WTC11 (cell line): ENCODE data around the gene ZRANB1. TPM values are rescaled to one million over a fixed set of nuclear protein-coding genes. Genes with fewer than 3 reads are reported as not detected.

Source experiments
- ATAC-seq: fragments of 200-7000 bp; cut with Tn5 transposase; 2 replicates; pipeline ENCODE4 v1.10.0; 2021; ENCODE audit warnings: mild to moderate bottlenecking, moderate library complexity
- CTCF ChIA-PET: fragments of 300-600 bp; sonication (Branson Sonifier 250); formaldehyde crosslinking; loops from one replicate; lab custom pipeline; 2021; ENCODE audit warnings: antibody characterized with exemption; lab: Charles Lee
- POLR2A ChIA-PET: fragments of 350-600 bp; sonication (Branson Sonifier 250); formaldehyde crosslinking; loops from one replicate; lab custom pipeline; 2021; ENCODE audit warnings: antibody characterized with exemption; lab: Charles Lee
- DNase-seq: peaks from one replicate; pipeline ENCODE4 v3.0.0; 2021; ENCODE audit warnings: low spot score
- H3K27ac Mint-ChIP-seq: 2 replicates; pipeline ENCODE4 v1.8.0; 2021; ENCODE audit warnings: mixed read lengths
- H3K27me3 Mint-ChIP-seq: 2 replicates; pipeline ENCODE4 v1.8.0; 2021; ENCODE audit warnings: low read depth, mild to moderate bottlenecking, moderate library complexity, mixed read lengths
- H3K36me3 Mint-ChIP-seq: 2 replicates; pipeline ENCODE4 v1.8.0; 2021; ENCODE audit warnings: mixed read lengths
- H3K4me1 Mint-ChIP-seq: 2 replicates; pipeline ENCODE4 v1.8.0; 2022; ENCODE audit warnings: mixed read lengths
- H3K4me3 Mint-ChIP-seq: 2 replicates; pipeline ENCODE4 v1.8.0; 2021; ENCODE audit warnings: mild to moderate bottlenecking, moderate library complexity, mixed read lengths
- H3K9me3 Mint-ChIP-seq: 2 replicates; pipeline ENCODE4 v1.8.0; 2021; ENCODE audit warnings: mixed read lengths
- ATF2 ChIP-seq: sonication (generic); formaldehyde crosslinking; IDR thresholded peaks from 2 replicates; pipeline ENCODE4 v1.8.1; 2022; ENCODE audit warnings: low read depth, missing genetic modification reagents, borderline replicate concordance
- EMX1 ChIP-seq: fragments of 250-450 bp; sonication (Bioruptor Pico); IDR thresholded peaks from 2 replicates; pipeline ENCODE4 v1.8.0; 2021; ENCODE audit warnings: mild to moderate bottlenecking
- GTF2I ChIP-seq: fragments of 250-450 bp; sonication (Bioruptor Pico); conservative IDR thresholded peaks from 2 replicates; pipeline ENCODE4 v1.4.0; 2021; ENCODE audit warnings: mild to moderate bottlenecking
- MXD4 ChIP-seq: fragments of 250-450 bp; sonication (Bioruptor Pico); IDR thresholded peaks from 2 replicates; pipeline ENCODE4 v1.8.0; 2021; ENCODE audit warnings: mild to moderate bottlenecking, moderate library complexity, borderline replicate concordance
- NFE2L1 ChIP-seq: sonication (generic); formaldehyde crosslinking; IDR thresholded peaks from 2 replicates; pipeline ENCODE4 v1.8.1; 2023; ENCODE audit warnings: missing genetic modification reagents
- NR3C1 ChIP-seq: sonication (generic); formaldehyde crosslinking; conservative IDR thresholded peaks from 2 replicates; pipeline ENCODE4 v1.8.1; 2023; ENCODE audit warnings: low read depth, mild to moderate bottlenecking, missing genetic modification reagents
- RORB ChIP-seq: fragments of 250-450 bp; sonication (Bioruptor Pico); IDR thresholded peaks from 2 replicates; pipeline ENCODE4 v1.9.0; 2021; ENCODE audit warnings: mild to moderate bottlenecking
- SP1 ChIP-seq: sonication (generic); formaldehyde crosslinking; conservative IDR thresholded peaks from 2 replicates; pipeline ENCODE4 v1.8.1; 2022; ENCODE audit warnings: missing genetic modification reagents
- TEAD1 ChIP-seq: sonication (generic); formaldehyde crosslinking; IDR thresholded peaks from 2 replicates; pipeline ENCODE4 v1.8.0; 2022; ENCODE audit warnings: mild to moderate bottlenecking, missing genetic modification reagents
- ZNF138 ChIP-seq: sonication (generic); formaldehyde crosslinking; conservative IDR thresholded peaks from 2 replicates; pipeline ENCODE4 v1.8.1; 2022; ENCODE audit warnings: mild to moderate bottlenecking, moderate library complexity, missing genetic modification reagents
- ZNF263 ChIP-seq: sonication (generic); formaldehyde crosslinking; IDR thresholded peaks from 2 replicates; pipeline ENCODE4 v1.8.1; 2022; ENCODE audit warnings: low read depth, mild to moderate bottlenecking, moderate library complexity, missing genetic modification reagents
- ZNF396 ChIP-seq: fragments of 250-450 bp; sonication (Bioruptor Pico); IDR thresholded peaks from 2 replicates; pipeline ENCODE4 v1.8.0; 2021; ENCODE audit warnings: mild to moderate bottlenecking, moderate library complexity, borderline replicate concordance
- total RNA-seq: library from RNA; stranded (reverse); gene quantifications from 3 replicates; pipeline ENCODE4 v1.2.3, GENCODE V29; 2021
- TF ChIP-seq, protein P1 (sequence below): fragments of 250-450 bp; sonication (Bioruptor Pico); conservative IDR thresholded peaks from 2 replicates; pipeline ENCODE4 v1.9.0; 2021; ENCODE audit warnings: mild to moderate bottlenecking
- TF ChIP-seq, protein P2 (sequence below): sonication (generic); formaldehyde crosslinking; IDR thresholded peaks from 2 replicates; pipeline ENCODE4 v1.8.1; 2022; ENCODE audit warnings: low read depth, mild to moderate bottlenecking, moderate library complexity, missing genetic modification reagents, borderline replicate concordance
- TF ChIP-seq, protein P3 (sequence below): sonication (generic); formaldehyde crosslinking; IDR thresholded peaks from 2 replicates; pipeline ENCODE4 v1.8.0; 2022; ENCODE audit warnings: mild to moderate bottlenecking, missing genetic modification reagents
- TF ChIP-seq, protein P4 (sequence below): sonication (generic); formaldehyde crosslinking; IDR thresholded peaks from 2 replicates; pipeline ENCODE4 v1.8.1; 2022; ENCODE audit warnings: mild to moderate bottlenecking, moderate library complexity, missing genetic modification reagents
- TF ChIP-seq, protein P5 (sequence below): sonication (generic); formaldehyde crosslinking; conservative IDR thresholded peaks from 2 replicates; pipeline ENCODE4 v1.8.1; 2022; ENCODE audit warnings: mild to moderate bottlenecking, missing genetic modification reagents
- TF ChIP-seq, protein P6 (sequence below): sonication (generic); formaldehyde crosslinking; IDR thresholded peaks from 2 replicates; pipeline ENCODE4 v1.8.1; 2023; ENCODE audit warnings: mild to moderate bottlenecking, missing genetic modification reagents

Gene ZRANB1
- total RNA-seq, 1 experiment from 2014 or later = 15.9 TPM

- TF ChIP-seq NFE2L1 (CRISPR knock-in tag) = no peak
- TF ChIP-seq MXD4 (CRISPR knock-in tag) = no peak
- TF ChIP-seq, protein P1, sequence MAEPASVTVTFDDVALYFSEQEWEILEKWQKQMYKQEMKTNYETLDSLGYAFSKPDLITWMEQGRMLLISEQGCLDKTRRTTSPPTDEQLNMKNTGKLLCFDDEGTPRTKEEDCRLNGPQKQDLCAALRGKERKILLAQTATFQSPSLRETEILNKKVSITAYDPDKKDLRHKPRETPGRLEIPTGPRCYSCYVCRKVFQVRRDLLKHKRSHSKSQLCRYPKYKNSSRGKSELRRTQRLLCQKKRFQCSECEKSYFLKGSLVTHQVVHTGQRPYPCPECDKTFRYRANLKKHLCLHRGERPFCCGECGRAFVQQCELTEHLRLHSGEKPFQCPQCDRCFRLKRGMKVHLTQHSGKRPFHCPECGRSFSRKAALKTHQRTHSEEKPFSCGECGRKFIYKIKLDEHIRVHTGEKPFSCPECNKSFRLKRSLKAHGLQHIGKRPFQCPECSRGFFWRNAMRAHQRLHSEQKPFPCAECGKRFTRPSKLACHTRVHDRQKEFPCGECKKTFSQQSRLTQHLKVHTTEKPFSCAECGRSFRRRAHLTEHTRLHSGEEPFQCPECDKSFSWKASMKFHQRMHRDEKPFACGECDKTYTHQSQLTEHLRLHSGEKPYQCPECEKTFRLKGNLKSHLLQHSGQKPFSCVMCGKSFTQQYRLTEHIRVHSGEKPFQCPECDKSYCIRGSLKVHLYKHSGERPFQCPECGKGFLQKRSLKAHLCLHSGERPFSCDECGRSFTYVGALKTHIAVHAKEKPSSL = no peak
- TF ChIP-seq ZNF138 (CRISPR knock-in tag) = no peak
- TF ChIP-seq TEAD1 (CRISPR knock-in tag) = no peak
These were observed 71.6 kb downstream of the ZRANB1 start (continued) for GRCh38 chr10:125013529-125013872.

DNA sequence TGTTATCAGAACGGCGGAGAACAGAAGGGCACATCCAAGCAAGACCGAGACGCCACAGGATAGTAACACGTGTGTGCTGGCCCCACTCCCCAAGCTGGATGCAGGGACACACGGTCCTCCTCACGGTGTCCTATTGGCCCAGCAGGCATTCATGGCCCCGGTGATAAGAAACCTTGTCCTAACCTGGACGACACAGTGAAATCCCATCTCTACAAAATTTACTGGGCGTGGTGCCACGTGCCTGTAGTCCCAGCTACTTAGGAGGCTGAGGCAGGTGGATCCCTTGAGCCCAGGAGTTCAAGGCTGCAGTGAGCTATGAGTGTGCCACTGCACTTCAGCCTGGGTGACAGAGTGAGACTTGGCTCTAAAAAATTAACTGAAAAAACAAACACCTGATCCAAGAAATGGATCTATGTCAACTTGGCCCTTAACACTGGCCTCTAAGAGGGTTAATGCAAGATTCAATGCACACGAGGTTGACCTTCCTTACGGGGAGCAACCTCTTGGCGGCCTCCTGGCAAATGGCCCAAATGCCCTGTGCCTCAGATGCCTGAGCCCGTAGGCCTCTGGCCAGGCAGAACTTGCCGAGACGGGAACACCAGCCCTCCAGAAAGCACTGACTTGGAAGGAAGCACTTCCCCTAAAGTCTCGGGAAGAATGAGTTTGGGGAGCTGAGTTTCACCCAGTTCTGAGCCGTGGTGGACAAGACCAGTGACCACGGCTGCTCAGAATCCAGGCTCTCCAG lies 72.3 kb downstream of the ZRANB1 start:
- Mint-ChIP-seq H3K9me3 (peaks cover 1% of the 10 kb centered on the region), H3K27me3 (no peaks in the 10 kb centered on the region), H3K4me1 (peaks cover 59% of the 10 kb centered on the region), H3K27ac (peak overlapping the region; percentile 69), H3K4me3 (no peak overlapping the region), H3K36me3 (peaks cover 23% of the 10 kb centered on the region)
- TF ChIP-seq ZNF263 (CRISPR knock-in tag) (no peak), EMX1 (CRISPR knock-in tag) (no peak), SP1 (CRISPR knock-in tag) (no peak), NR3C1 (CRISPR knock-in tag) (no peak), ZNF396 (CRISPR knock-in tag) (no peak)
- TF ChIP-seq, protein P2, sequence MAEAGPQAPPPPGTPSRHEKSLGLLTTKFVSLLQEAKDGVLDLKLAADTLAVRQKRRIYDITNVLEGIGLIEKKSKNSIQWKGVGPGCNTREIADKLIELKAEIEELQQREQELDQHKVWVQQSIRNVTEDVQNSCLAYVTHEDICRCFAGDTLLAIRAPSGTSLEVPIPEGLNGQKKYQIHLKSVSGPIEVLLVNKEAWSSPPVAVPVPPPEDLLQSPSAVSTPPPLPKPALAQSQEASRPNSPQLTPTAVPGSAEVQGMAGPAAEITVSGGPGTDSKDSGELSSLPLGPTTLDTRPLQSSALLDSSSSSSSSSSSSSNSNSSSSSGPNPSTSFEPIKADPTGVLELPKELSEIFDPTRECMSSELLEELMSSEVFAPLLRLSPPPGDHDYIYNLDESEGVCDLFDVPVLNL (CRISPR knock-in tag) = no peak
- TF ChIP-seq, protein P3, sequence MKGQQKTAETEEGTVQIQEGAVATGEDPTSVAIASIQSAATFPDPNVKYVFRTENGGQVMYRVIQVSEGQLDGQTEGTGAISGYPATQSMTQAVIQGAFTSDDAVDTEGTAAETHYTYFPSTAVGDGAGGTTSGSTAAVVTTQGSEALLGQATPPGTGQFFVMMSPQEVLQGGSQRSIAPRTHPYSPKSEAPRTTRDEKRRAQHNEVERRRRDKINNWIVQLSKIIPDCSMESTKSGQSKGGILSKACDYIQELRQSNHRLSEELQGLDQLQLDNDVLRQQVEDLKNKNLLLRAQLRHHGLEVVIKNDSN (CRISPR knock-in tag) = no peak
- DNase-seq (no peak), ATAC-seq (no peak)
- ChIA-PET CTCF (interaction anchor here (0.7 kb wide), 1 partner anchor 22 kb away, joined by 3 read pairs; no protein-coding TSS in a partner anchor), POLR2A (no interaction called here)

DNA sequence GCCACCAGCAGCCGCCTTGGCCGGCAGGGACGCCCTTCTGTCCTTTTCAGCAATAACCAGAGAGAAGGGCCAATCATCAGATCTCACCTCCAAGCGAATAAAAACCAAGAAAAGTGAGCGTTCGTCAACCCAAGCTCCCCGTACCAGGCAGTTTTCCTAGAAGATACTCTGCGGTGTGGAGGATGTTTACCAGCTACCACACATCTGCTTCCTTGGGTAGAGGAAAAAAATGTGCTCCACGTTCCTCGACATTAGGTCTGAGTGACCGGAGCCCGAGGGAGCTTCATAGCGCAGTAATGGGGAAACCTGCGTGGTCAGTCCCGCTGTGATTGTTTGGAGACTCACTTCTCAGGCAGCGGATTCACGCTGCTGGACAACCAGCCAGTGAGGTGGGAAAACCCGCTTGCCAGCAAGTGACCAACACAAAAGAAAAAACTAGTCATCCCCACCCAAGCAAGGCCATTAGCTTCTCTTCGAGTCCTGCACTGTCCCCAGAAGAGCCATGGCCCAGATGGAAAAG lies 73.0 kb downstream of the ZRANB1 start:
- CTCF ChIA-PET = no interaction called here
- no peak for ATAC-seq
- H3K27me3 Mint-ChIP-seq = no peaks in the 10 kb centered on the region
- peaks cover 29% of the 10 kb centered on the region for H3K36me3 Mint-ChIP-seq
- TF ChIP-seq ATF2 (CRISPR knock-in tag) = no peak
- TF ChIP-seq ZNF138 (CRISPR knock-in tag) = no peak
- TF ChIP-seq, protein P4, sequence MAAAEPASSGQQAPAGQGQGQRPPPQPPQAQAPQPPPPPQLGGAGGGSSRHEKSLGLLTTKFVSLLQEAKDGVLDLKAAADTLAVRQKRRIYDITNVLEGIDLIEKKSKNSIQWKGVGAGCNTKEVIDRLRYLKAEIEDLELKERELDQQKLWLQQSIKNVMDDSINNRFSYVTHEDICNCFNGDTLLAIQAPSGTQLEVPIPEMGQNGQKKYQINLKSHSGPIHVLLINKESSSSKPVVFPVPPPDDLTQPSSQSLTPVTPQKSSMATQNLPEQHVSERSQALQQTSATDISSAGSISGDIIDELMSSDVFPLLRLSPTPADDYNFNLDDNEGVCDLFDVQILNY (CRISPR knock-in tag) = no peak
- TF ChIP-seq, protein P5, sequence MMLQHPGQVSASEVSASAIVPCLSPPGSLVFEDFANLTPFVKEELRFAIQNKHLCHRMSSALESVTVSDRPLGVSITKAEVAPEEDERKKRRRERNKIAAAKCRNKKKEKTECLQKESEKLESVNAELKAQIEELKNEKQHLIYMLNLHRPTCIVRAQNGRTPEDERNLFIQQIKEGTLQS (CRISPR knock-in tag) = no peak
- TF ChIP-seq RORB (CRISPR knock-in tag) = no peak
- no peak for TF ChIP-seq GTF2I (CRISPR knock-in tag)
- TF ChIP-seq, protein P6, sequence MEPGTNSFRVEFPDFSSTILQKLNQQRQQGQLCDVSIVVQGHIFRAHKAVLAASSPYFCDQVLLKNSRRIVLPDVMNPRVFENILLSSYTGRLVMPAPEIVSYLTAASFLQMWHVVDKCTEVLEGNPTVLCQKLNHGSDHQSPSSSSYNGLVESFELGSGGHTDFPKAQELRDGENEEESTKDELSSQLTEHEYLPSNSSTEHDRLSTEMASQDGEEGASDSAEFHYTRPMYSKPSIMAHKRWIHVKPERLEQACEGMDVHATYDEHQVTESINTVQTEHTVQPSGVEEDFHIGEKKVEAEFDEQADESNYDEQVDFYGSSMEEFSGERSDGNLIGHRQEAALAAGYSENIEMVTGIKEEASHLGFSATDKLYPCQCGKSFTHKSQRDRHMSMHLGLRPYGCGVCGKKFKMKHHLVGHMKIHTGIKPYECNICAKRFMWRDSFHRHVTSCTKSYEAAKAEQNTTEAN = no peak
- TF ChIP-seq, all 79 proteins: peak for 0
- H3K4me1 Mint-ChIP-seq = peaks cover 57% of the 10 kb centered on the region
- POLR2A ChIA-PET = no interaction called here
- peak overlapping the region; percentile 57; the same call in 1 of the 2 replicates for H3K27ac Mint-ChIP-seq
- DNase-seq = no peak
- no peak overlapping the region for H3K4me3 Mint-ChIP-seq
- H3K9me3 Mint-ChIP-seq = peaks cover 7% of the 10 kb centered on the region
